CMK (cell line): ENCODE measurements around the gene SLC66A1.

Experiments
- DNase-seq: peaks from one replicate; pipeline ENCODE4 v3.0.0-alpha.2; 2010; ENCODE audit warnings: low read depth

SLC66A1 gene

DNA sequence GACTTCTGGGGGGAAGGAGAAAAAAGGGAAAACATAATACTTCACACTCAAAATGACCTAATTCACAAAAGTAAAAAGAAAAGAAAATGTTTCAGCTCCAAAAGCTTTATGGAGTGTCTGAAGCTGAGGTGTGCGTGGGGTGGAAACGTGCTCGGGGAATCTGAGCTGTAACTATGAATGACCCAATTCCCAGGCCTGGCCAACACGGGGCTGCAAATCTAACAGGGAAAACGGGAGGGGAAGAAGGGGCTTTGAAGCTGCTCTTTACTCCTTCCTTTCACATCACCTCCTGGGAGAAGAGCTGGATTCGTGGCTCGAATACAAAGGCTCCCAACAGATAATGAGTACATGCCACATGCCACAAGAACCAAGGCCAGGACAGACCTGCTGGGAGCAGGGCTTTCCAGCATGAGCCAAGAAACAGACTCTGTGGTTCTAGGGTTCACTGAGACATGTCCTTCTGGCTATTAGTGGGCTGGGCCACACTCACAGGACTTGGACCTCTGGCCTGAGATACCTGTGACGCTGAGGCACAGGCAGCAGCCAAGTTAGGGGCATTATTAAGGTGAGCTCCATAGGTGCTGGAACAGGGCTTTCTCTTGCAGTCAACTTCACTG, 51.5 kb downstream of the SLC66A1 start:
- DNase-seq = no peak

- no peak for DNase-seq
These were observed 53.6 kb downstream of the SLC66A1 start for GRCh38 chr1:19365721-19366120.

- no peak for DNase-seq
These were observed 54.7 kb downstream of the SLC66A1 start for GRCh38 chr1:19366599-19367536.

DNA sequence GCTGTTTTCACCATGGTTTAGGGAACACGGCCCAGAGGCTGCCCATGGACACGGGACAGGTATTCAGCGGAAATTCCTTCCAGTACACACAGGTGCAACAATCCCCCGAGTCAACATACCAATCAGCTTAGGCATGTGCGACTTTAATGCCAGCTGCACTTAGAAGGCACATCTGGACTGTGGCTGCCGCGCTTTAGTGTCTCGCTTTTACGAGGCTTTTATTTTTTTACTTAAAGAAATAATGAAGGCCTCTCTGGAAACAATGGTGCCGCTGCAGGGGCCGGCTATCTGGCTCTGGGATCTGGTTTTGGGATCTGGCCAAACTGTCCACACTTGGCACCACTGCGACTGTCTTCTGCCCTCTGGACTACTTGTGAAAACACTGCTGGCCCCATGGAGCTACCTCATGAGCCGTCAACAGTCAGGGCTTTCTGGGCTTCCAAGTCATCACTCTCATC, 55.5 kb downstream of the SLC66A1 start:
- DNase-seq = no peak

- no peak for DNase-seq
These were observed 55.9 kb downstream of the SLC66A1 start for GRCh38 chr1:19368050-19368449.

- no peak for DNase-seq
These were observed 56.8 kb downstream of the SLC66A1 start for GRCh38 chr1:19368964-19369363.

GRCh38 chr1:19369396-19370090, 57.4 kb downstream of the SLC66A1 start:
- DNase-seq = no peak

DNA sequence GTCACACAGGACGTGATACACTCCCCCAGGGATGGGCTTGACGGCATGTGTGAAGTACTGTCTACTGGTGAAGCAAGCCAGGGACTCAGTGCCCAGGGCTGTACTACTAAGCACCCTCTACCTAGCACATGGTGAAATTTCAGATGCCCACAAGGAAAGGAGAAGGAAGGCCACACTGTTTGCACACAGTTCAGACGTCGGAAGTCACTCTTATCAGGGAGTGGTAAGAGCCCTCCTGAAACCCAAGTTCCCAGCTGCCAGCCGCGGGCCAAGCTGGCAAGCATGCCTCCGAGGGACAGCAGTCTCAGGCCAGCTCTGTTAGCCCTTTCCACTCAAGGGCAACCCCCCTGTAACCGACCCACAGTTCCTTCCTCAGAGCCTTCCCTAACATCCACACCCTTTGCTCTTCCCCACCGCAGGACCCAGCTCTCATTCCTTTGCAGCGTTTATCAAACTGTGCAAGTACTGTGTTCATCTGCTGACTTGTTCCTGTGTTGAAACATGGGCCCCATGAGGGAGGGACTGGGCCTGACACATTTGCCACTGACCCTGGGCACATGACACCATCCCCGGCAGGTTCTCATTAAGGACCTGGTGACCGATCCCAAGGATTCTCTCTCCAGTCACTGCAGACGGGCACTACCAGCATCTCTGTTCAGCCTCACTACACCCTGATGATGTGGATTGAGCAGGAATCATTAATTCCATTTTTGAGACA, 58.5 kb downstream of the SLC66A1 start:
- peak; percentile 45 for DNase-seq

DNA sequence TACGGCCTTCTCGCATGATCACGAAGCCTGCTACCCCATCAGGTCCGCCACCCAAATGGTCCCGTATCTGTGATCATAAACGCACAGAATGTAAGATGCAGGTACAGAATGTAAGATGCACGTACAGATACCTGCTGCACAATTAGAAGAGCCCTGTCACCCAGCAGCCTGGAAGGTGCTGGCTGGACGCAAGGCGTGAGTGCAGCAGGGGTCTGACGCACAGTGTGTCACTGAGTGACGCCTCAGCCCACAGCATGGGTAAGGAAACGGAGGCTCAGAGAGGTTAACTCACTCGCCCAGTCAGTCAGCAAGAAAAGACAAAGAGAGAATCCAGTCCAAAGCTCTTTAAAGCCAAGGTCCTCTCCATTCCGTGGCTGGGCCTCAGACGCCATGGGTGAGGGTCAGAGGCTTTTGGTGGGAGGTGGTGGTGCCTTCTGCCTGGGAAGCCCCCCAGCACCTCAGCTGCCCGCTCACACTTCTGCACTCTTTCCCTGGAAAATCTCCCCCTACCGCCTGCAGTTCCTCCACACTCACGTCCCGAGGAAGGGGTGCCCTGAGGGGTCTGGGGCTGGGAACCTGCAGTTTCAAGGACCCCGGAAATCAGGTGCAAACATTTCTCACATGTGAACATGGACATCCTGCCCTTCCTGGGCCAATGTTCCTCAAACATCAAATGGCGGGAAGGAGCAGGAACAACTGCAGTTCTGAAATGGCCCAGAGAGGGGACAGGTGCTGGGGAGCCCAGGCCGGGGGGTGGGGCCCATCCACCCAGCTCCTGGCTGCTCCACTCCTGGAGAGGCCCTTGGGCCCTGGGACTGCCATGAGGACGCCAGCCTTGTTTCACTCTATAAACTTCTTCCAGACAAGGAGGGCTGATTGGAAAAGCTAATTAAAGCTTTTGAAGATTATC, 59.4 kb downstream of the SLC66A1 start:
- no peak for DNase-seq

DNA sequence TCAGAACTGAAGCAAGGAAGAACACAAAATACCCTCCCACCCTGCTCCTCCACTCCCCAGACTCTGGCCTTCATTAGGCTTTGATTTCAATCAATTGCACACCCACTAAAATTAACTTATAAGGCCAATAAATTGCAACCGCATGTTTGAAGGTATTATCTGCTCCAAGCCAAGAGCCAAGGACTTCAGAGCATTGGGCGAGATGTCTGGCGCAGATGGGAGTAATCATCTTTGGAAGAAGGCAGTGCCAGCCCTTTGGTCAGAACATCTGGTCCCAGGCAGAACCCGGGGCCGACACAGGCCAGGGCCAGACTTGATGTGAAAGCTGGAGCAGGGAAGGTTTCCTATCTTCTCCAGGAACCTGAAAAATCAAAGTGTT, 60.0 kb downstream of the SLC66A1 start:
- DNase-seq = no peak

DNA sequence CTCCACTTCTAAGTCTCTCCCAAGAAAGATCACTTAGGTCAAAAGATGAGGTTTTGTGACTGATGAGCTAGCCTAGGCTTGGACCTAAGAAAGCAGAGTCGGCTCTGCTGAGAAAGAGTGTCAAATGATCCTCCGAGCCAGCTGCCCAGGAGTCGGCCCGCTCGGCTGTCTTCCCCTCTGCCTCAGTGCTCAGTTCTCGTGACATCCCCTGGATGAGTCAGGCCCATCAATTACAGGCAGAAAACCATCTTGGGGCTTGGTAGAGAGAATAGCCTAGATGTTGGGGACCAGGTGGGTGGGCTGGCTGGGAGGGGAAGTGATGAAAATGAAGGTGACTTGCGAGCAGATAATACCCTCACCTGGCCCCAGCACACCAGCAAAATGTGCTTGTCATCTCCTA, 60.5 kb downstream of the SLC66A1 start:
- DNase-seq = no peak

GRCh38 chr1:19373211-19374082, 61.3 kb downstream of the SLC66A1 start:
- DNase-seq = no peak

DNA sequence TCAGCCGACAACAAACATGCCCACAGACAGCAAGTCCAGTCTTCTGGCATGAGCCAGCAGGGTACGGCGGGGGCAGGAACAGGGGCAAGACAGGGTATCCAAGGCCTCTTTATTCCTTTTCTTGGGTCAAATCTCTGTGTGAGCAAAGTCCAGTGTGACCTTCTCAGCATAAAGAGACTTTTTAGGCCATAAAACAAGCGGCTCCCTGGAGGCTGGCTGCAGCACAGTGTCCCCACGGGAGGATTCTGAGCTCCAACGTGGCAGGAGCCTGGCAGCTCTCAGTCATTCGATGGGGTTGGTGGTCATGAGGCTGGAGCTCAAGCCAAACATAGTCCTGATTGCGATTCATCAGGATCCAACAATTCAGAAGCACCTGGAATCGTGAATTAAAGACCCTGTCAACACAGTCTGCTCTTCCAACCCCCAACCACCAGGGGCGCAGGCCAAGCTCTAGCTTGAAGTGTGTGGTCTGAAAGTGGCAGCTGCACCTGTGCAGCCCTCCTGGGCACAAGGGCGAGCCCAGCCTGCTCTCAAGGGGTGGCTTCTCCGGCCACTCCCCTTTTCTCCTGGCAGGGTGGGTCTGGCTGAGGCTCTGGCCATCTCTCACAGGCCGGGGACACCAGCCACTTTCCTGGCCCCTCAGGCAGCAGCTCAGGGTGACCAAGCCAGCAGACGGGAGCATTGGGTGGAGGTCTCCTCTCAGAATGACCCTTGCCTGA, 62.1 kb downstream of the SLC66A1 start:
- DNase-seq = no peak

DNA sequence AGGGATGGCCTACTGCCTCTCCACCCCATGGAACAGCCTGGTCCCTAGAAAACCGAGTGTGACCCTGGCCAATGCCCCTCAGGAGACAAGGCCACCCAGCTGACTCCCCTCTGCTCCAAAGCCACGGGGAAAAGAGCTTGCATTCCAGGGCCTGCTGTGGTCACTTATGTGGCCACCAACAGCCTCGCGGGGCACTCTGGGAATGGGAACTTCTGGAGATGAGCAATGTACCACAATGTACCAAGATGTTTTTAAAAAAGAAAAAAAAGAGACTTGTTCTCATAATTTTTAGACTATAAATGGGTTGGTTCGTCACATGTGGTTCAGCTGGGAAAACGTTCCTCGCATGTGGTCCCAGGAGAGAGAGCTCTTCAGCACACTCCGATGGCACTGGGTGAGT, 62.8 kb downstream of the SLC66A1 start:
- no peak for DNase-seq

- DNase-seq = no peak
These were observed 63.7 kb downstream of the SLC66A1 start for GRCh38 chr1:19375631-19376400.

- no peak for DNase-seq
These were observed 64.6 kb downstream of the SLC66A1 start for GRCh38 chr1:19376428-19377372.
